A673 (cell line): Measurements from ENCODE around the gene RNF186. TPM values are rescaled to one million over a fixed set of nuclear protein-coding genes. Genes with fewer than 3 reads are reported as not detected.

Experiments used
- BruUV-seq: library from RNA; stranded (reverse); fragments of 400-500 nt; replicated peaks from 2 replicates; lab custom pipeline; 2021; lab: Mats Ljungman, UMichigan
- CTCF ChIA-PET: fragments of 300-600 bp; sonication (Branson Sonifier 250); formaldehyde crosslinking; loops from one replicate; lab custom pipeline; 2022; ENCODE audit warnings: antibody characterized with exemption; lab: Charles Lee
- POLR2A ChIA-PET: fragments of 300-600 bp; sonication (Branson Sonifier 250); formaldehyde crosslinking; loops from one replicate; lab custom pipeline; 2022; ENCODE audit warnings: antibody characterized with exemption; ENCODE audit not compliant: low non-redundant PET; lab: Charles Lee
- DNase-seq: peaks from one replicate; pipeline ENCODE4 v3.0.0-alpha.2; 2015; ENCODE audit warnings: low spot score
- H3K27ac ChIP-seq: fragments of 200-600 bp; sonication (generic); 2 replicates; pipeline ENCODE4 v1.5.1; 2016; ENCODE audit warnings: mixed run types, low read depth, mild to moderate bottlenecking, mixed read lengths, antibody characterized with exemption, low read length; ENCODE audit not compliant: poor library complexity, severe bottlenecking
- H3K27me3 ChIP-seq: fragments of 200-600 bp; sonication (generic); replicated peaks from 2 replicates; pipeline ENCODE4 v1.6.1; 2017; ENCODE audit warnings: mixed run types, low read depth, mild to moderate bottlenecking, mixed read lengths, antibody characterized with exemption, low read length; ENCODE audit not compliant: insufficient read depth, poor library complexity
- H3K36me3 ChIP-seq: fragments of 200-600 bp; sonication (generic); 2 replicates; pipeline ENCODE4 v1.6.1; 2016; ENCODE audit warnings: mixed run types, mild to moderate bottlenecking, mixed read lengths, antibody characterized with exemption, low read length; ENCODE audit not compliant: insufficient read depth, poor library complexity, severe bottlenecking
- H3K4me1 ChIP-seq: fragments of 200-600 bp; sonication (generic); 2 replicates; pipeline ENCODE4 v1.6.1; 2017; ENCODE audit warnings: mixed run types, mild to moderate bottlenecking, mixed read lengths, antibody characterized with exemption, low read length; ENCODE audit not compliant: insufficient read depth, poor library complexity, severe bottlenecking
- H3K4me3 ChIP-seq: fragments of 200-600 bp; sonication (generic); 2 replicates; pipeline ENCODE4 v1.5.1; 2016; ENCODE audit warnings: low read depth, mixed run types, mild to moderate bottlenecking, mixed read lengths, low read length; ENCODE audit not compliant: poor library complexity, severe bottlenecking
- H3K9me3 ChIP-seq: fragments of 200-600 bp; sonication (generic); 2 replicates; pipeline ENCODE4 v1.6.1; 2016; ENCODE audit warnings: mixed run types, low read depth, mild to moderate bottlenecking, mixed read lengths, antibody characterized with exemption, low read length; ENCODE audit not compliant: poor library complexity, severe bottlenecking
- EZH2 ChIP-seq: fragments of 200-600 bp; sonication (generic); IDR thresholded peaks from 2 replicates; pipeline ENCODE4 v1.6.1; 2017; ENCODE audit warnings: borderline replicate concordance, low read depth, mild to moderate bottlenecking, mixed read lengths, antibody characterized with exemption, low read length; ENCODE audit not compliant: poor library complexity, severe bottlenecking
- intact Hi-C: fragments of 100-400 bp; cut with micrococcal nuclease; formaldehyde crosslinking; loops from one replicate; pipeline ENCODE4 v1.10.0; 2022; ENCODE audit not compliant: unreplicated experiment
- total RNA-seq: library from RNA; stranded (reverse); gene quantifications from 2 replicates; pipeline ENCODE4 v1.2.3, GENCODE V29; 2021
- TF ChIP-seq, protein P1 (sequence below): fragments of 300-800, 200-600 bp; sonication (generic); conservative IDR thresholded peaks from 2 replicates; pipeline ENCODE4 v1.5.1; 2017; ENCODE audit warnings: low read depth, mild to moderate bottlenecking, antibody characterized with exemption, low read length, moderate library complexity, mixed read lengths

The RNF186 gene
- total RNA-seq, 1 experiment from 2014 or later: not detected

DNA sequence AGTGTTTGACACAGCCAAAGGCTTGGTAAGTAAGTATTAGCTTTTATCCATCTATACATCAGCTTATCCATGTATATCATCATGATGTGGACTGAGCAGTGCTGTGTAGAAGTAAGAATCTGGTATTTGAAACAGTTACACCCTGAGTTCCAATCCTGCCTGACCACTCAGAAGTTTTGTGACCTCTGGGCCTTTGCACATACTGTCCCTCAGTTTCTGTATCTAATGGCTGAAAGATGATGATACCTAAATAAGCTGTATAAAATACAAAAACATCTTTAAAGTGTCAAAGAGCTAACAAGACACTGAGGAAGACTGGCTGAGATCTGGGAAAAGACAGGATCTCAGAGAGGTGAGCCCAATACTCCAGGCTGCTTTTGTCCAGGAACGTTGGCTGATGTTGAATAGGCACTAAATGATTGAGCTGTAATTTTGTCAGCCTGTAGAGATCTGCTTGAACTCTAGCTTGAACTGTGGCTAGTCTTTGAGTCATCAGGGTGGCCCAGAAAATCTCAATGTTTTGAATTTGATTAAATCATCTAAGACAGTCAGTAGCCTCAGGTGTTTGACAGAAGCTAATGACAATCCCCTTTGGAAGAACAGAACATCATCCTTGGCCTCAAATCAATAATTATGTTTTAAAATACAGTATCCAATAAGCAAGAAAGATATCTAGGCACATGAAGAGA is 46.9 kb upstream of the RNF186 start:
- CTCF ChIA-PET: interaction anchor here (0.5 to 1.0 kb wide), 2 partner anchors 11 to 55 kb away, joined by 3 to 7 read pairs; no protein-coding TSS in a partner anchor
- H3K27ac ChIP-seq: no peak overlapping the region
- intact Hi-C loops: no loop called here
- H3K4me3 ChIP-seq: no peak overlapping the region
- no peaks in the 10 kb centered on the region for H3K36me3 ChIP-seq
- no TSS peak for BruUV-seq
- peaks cover 5% of the 10 kb centered on the region for H3K4me1 ChIP-seq
- no peak for TF ChIP-seq EZH2
- TF ChIP-seq, protein P1, sequence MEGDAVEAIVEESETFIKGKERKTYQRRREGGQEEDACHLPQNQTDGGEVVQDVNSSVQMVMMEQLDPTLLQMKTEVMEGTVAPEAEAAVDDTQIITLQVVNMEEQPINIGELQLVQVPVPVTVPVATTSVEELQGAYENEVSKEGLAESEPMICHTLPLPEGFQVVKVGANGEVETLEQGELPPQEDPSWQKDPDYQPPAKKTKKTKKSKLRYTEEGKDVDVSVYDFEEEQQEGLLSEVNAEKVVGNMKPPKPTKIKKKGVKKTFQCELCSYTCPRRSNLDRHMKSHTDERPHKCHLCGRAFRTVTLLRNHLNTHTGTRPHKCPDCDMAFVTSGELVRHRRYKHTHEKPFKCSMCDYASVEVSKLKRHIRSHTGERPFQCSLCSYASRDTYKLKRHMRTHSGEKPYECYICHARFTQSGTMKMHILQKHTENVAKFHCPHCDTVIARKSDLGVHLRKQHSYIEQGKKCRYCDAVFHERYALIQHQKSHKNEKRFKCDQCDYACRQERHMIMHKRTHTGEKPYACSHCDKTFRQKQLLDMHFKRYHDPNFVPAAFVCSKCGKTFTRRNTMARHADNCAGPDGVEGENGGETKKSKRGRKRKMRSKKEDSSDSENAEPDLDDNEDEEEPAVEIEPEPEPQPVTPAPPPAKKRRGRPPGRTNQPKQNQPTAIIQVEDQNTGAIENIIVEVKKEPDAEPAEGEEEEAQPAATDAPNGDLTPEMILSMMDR: no peak
- POLR2A ChIA-PET: no interaction called here
- H3K27me3 ChIP-seq: no peaks in the 10 kb centered on the region
- DNase-seq: no peak
- no peaks in the 10 kb centered on the region for H3K9me3 ChIP-seq

DNA sequence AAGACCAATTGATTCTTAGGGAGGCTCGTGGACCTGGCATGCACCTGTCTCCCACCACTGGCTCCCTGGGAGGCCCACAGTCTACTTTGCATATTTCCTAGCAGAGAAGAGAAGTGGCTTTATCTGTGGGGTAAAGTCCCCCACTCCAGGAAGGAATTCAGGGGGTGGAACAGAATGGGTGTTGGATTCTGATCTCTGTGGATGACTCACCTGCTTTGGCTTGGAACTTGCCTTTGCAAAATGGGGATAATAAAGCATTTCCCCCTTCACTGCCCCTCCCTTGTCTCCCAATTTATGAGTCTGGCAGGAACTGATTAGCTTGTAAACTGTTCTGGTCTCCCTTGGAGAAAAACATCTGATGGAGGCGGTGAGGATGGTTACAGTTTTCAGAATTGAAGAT is 46.0 kb upstream of the RNF186 start:
- H3K36me3 ChIP-seq: no peaks in the 10 kb centered on the region
- H3K27ac ChIP-seq: no peak overlapping the region
- ChIA-PET POLR2A (no interaction called here), CTCF (interaction anchor here (1.0 kb wide), 1 partner anchor 12 kb away, joined by 3 read pairs; no protein-coding TSS in a partner anchor)
- DNase-seq: peak; percentile 47
- BruUV-seq: no TSS peak
- no peaks in the 10 kb centered on the region for H3K27me3 ChIP-seq
- intact Hi-C loops: no loop called here
- no peak for TF ChIP-seq EZH2
- TF ChIP-seq, protein P1: no peak
- no peak overlapping the region for H3K4me3 ChIP-seq
- no peaks in the 10 kb centered on the region for H3K4me1 ChIP-seq
- H3K9me3 ChIP-seq: no peaks in the 10 kb centered on the region

- intact Hi-C loops: no loop called here
- no peak for DNase-seq
- no peak for TF ChIP-seq EZH2
- TF ChIP-seq, protein P1: no peak
- H3K4me1 ChIP-seq: no peaks in the 10 kb centered on the region
- ChIA-PET CTCF (no interaction called here), POLR2A (no interaction called here)
- no peaks in the 10 kb centered on the region for H3K27me3 ChIP-seq
- no peak overlapping the region for H3K4me3 ChIP-seq
- BruUV-seq: no TSS peak
- no peaks in the 10 kb centered on the region for H3K9me3 ChIP-seq
- H3K36me3 ChIP-seq: no peaks in the 10 kb centered on the region
- no peak overlapping the region for H3K27ac ChIP-seq
Observed at GRCh38 chr1:19860418-19860817, 45.3 kb upstream of the RNF186 start.
